Measurements from ENCODE around the gene TCEA2. TPM values are rescaled to one million over a fixed set of nuclear protein-coding genes. Genes with fewer than 3 reads are reported as not detected.
A peak's percentile ranks its signal among the peaks of the same experiment; 100 is the strongest.

The TCEA2 gene
- total and polyA plus RNA-seq, 2 of the 13 experiments (the other 11 are each of a cell fraction or from before 2014, with no cell fraction given), result 28.1 to 33.7 TPM

DNA sequence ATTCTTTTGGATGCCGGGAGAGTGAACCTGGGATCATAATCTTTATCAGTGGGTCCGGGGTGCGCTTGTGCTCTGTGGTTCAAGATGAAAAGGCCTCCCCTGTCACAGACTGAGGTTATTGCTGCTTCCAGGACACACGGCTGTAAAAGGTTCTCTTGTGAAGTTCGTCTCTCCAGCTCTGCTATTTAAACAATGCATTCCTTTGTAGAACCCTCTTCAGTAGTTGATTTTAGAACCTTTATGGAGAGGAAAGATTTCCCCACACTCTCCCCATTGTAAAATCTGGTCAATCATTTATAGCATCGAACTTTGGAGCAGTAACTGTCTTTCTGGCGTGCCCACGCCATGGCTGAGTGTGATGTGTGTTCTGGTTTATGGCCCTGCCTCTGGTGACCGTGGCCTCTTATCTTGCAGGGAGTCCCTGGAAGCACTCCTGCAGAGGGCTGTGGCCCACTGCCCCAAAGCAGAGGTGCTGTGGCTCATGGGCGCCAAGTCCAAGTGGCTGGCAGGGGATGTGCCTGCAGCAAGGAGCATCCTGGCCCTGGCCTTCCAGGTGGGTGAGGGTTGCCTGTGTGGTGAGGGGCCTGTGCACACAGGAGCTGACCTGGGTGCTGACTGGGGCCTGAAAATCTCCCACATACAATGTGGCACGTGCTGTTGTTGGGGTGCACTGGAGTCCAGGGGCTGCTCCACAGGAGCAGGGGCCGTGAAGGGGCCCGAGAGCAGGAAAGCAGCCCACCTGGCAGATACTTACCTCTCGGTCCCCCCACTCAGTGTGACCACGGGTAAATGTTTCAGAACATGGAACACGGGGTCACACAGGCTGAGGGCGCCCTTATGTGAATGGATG is 38.6 kb upstream of the TCEA2 start (continued):
- no peak for TF ChIP-seq SRSF4 (IDR thresholded peaks at IDR 0.05; ENCODE audit: low read depth, low read length, poor library complexity, severe bottlenecking)
- TF ChIP-seq ZNF772 (CRISPR knock-in tag; IDR thresholded peaks at IDR 0.05), result peak; percentile 92
- TF ChIP-seq HMG20A (CRISPR knock-in tag; IDR thresholded peaks at IDR 0.05; ENCODE audit: borderline replicate concordance), result peak; percentile 86; the same call in 1 of the 2 replicates
- peak in 1 of 2 experiments; percentile 62; a peak in 2 of 4 replicates for TF ChIP-seq HMGXB4 (CRISPR knock-in tag; IDR thresholded peaks at IDR 0.05; ENCODE audit: borderline replicate concordance in 1 of 2, low read depth in 1 of 2)
- TF ChIP-seq ZNF335 (CRISPR knock-in tag; IDR thresholded peaks at IDR 0.05), result 0 out of 2 replicates have a peak, but pooled peaks have one; percentile 55
- TF ChIP-seq ARID4A (CRISPR knock-in tag; IDR thresholded peaks at IDR 0.05; ENCODE audit: borderline replicate concordance), result peak; percentile 81
- no peak for TF ChIP-seq RFXAP (CRISPR knock-in tag; IDR thresholded peaks at IDR 0.05; ENCODE audit: borderline replicate concordance)
- no peak for TF ChIP-seq SNAPC4 (CRISPR knock-in tag; IDR thresholded peaks at IDR 0.05)
- TF ChIP-seq RXRB (CRISPR knock-in tag; IDR thresholded peaks at IDR 0.05; ENCODE audit: borderline replicate concordance), result peak; percentile 74; the same call in 1 of the 2 replicates
- TF ChIP-seq PITX1 (CRISPR knock-in tag; IDR thresholded peaks at IDR 0.05), result peak; percentile 76
- TF ChIP-seq SALL1 (CRISPR knock-in tag; IDR thresholded peaks at IDR 0.05), result peak; percentile 94
- no peak for TF ChIP-seq ZSCAN30 (CRISPR knock-in tag; IDR thresholded peaks at IDR 0.05)
- peak; percentile 59; the same call in 1 of the 2 replicates for TF ChIP-seq ZNF451 (CRISPR knock-in tag; IDR thresholded peaks at IDR 0.05)
- peak; percentile 85; the same call in 1 of the 2 replicates for TF ChIP-seq AHR (CRISPR knock-in tag; IDR thresholded peaks at IDR 0.05)
- TF ChIP-seq HIVEP1 (CRISPR knock-in tag; IDR thresholded peaks at IDR 0.05), result peak; percentile 82
- peak; percentile 86 for TF ChIP-seq YY1 (IDR thresholded peaks at IDR 0.05; ENCODE audit: insufficient read depth, insufficient replicate concordance, low read depth, low read length)
- no peak for TF ChIP-seq TBL1XR1 (IDR thresholded peaks at IDR 0.05; ENCODE audit: borderline replicate concordance, low read length, partially characterized antibody)
